GM18498 (cell line): Measurements from ENCODE around the gene NOP16.

Experiments used
- ATAC-seq: cut with Tn5 transposase; IDR thresholded peaks from one replicate; pipeline ENCODE4 v1.9.1; 2021; ENCODE audit warnings: mild to moderate bottlenecking, moderate library complexity; ENCODE audit not compliant: unreplicated experiment

NOP16 gene

GRCh38 chr5:176388003-176388443 is 375 bp downstream of the NOP16 start:
- ATAC-seq = no peak

DNA sequence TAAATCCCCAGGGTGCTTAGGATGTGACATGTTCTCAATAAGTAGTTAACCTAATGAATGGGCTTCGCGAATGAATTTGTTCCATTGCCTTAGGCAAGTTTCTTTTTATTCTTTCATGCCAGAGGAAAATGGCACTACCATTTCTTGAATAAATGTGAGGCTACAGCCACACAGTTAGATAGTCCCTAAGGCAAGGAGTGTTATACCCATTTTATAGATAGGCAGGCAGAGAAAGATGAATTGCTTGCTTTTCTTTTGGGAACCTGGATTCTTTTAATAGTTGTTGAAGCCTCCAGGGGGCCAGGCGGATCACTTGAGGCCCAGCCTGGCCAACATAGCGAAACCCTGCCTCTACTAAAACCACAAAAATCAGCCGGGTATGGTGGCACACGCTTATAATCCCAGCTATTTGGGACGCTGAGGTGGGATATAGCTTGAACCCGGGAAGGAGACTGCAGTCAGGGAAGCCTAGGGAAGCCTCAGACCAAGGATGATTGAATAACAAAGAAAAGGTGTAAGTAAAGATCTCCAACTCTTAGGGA is 943 bp downstream of the NOP16 start:
- ATAC-seq = no peak

DNA sequence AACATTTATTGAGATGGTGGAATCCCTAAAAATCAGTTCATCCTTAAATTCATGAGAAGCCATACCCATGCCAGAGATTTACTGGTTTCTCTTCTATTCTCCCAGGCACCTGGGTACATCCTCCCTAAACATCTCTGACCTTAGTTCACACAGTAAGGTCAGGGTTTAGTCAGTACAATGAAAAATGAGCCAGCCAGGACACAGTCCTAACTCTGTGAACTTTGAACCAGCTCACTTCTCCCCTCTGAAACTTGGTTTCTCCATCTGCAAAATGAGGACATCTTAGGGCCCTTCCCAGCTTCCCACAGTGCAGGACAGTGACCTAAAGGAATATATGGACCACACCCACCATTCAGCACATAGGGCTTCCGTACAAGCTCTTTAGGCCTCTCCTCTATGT is 1.9 kb downstream of the NOP16 start:
- ATAC-seq = no peak

DNA sequence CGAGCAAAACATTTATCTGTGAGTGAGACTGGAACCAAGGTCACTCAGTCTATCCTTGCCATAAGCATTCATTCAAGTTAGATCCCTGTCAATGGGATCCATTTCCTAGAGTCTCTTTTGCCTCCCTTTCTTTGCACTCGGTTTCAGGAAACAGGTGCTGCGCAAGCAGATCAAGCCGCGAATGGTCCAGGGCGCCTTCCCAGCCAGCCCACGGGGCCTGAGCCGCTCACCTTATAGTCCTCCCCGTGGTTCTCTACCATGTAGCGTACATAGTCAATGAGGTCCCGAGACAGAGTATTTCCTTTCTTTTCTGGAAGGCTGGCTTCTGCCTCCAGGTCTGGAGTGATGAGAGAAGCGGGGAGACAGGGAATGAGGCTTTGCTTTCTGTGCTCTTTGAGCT is 3.4 kb downstream of the NOP16 start:
- ATAC-seq = no peak

DNA sequence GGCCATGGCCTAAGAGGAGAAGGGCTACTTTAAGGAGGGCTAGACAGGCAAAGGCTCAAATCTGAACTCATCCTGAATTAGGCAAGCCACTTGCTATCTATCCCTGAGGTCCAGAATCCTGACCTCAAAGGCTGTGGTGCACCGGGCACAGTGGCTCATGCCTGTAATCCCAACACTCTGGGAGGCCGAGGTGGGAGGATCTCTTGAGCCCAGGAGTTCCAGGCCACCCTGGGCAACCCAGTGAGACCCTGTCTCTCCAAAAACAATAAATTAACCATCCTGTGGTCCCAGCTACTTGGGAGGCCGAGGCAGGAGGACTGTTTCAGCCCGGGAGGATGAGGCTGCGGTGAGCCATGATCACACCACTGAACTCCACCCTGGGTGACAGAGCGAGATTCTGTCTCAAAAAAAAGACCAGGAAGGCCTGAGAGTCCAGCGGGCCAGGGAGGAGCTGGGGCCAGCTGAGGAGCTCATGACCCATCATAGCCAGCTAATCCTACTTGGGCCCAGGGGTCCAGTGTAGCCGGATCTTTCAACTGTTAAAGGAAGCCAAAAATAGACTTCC is 4.0 kb downstream of the NOP16 start:
- ATAC-seq = no peak

GRCh38 chr5:176383961-176384360 is 4.4 kb downstream of the NOP16 start:
- ATAC-seq = no peak

DNA sequence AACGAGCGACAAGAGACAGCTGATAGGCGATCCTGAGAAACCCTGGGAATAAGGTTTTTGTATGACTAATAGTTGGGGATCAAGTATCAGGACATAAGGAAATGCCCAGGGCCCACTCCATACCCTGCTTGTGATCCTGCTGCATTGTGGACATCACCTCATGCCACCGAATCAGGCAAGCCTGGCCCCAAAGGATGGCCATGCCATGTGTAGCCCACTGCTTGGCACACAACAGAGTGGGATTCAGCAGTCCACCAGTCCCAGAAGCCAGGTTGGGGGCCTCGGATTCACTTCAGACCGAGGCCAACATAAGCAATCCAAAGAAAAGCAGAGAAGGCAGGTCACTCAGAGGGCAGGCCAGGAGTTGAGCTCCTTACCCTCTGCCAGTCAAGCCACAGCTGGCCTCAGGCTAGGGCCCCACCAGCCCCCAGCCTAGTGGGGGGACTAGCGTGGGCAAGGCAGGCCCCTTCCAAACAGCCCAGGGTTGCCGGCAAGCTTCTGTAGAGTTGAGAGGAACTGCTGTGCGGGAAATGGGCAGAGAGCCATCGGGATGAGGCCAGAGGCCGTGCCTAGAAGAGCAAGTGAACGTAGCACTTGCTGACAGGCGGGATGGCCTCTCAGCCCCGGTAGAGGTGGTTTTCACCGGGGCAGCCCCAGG is 5.0 kb downstream of the NOP16 start:
- no peak for ATAC-seq

GRCh38 chr5:176382721-176383120 is 5.7 kb downstream of the NOP16 start:
- ATAC-seq = no peak

- ATAC-seq = no peak
Observed at GRCh38 chr5:176381979-176382378, 6.4 kb downstream of the NOP16 start.

GRCh38 chr5:176381423-176381822 is 7.0 kb downstream of the NOP16 start:
- ATAC-seq = no peak

- ATAC-seq = peak; percentile 51
Observed at GRCh38 chr5:176379881-176380280, 8.5 kb downstream of the NOP16 start.

DNA sequence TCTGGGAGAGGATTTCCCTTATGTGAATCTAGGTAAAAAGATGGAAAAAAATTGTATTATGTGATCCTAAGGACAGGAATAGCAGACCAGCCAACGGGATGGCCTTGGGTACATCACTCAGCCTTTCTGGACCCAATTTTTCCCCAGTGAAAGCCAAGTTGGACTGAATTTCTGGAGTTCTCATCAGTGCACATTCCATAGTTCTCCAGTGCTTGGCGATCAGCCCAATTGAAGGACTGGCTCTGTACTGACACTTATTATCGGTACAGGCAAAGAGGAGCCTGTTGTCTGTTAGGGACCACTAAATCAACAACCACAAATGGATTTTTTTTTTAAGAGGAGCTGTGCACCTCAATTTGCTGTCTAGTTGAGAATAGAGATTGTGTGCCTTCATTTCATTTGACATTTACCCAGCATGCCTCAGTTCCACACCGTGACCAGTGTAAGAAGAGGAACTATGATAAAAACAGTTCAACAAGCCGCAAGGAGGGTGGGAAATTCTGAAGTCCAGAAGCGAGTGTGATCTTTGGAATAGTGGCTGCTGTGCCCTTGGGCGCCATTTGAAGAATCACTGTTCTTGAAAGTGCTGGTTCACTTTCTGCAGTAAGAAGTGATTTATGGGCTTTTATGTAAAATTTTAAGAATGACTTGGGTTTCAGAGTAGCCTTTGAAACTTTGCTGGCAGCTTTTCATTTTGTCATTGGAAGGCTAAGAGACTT is 15.1 kb downstream of the NOP16 start:
- ATAC-seq = no peak

DNA sequence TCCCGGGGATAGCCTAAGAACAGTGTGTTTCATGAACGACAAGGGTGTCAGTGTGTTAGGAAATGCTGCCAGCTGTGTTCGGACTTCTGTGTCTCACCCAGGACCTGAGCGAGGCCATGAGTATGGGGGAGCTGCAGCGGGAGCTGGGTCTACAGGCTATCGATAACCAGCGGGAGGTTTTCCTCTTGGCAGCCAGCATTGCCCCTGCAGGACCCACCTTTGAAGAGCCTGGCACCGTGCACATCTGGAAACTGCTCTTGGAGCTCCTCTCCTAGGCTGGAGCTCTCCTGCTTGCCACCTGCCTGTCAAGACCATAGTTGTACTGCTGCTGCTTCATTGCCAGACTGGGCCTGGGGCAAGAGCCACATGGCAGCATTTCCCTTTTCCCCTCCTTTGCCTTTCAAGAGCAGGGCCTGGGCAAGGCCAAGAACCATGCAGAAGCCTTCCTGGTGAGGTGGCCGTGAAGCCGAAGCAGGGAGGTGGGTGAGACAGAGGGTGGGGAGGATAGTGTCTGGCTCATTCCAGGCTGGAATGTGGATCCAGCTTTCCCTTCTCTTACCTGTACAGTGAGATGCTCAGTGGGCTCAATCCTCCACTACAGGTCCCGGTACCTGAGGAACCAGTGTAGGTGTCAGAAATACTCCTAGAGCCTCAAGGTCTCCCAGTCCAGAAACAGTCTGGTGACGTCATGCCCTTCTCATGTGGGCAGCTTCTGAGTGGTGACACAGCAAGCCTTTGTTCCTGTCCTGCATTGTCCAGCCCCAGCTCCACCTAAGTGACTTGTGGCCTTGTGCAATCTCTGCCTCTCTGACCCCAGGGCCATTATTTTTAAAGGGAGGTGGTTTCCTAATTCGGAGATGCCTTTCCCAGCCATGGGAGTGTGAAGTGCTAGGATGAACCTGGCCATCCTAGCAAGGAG is 16.5 kb downstream of the NOP16 start:
- no peak for ATAC-seq

DNA sequence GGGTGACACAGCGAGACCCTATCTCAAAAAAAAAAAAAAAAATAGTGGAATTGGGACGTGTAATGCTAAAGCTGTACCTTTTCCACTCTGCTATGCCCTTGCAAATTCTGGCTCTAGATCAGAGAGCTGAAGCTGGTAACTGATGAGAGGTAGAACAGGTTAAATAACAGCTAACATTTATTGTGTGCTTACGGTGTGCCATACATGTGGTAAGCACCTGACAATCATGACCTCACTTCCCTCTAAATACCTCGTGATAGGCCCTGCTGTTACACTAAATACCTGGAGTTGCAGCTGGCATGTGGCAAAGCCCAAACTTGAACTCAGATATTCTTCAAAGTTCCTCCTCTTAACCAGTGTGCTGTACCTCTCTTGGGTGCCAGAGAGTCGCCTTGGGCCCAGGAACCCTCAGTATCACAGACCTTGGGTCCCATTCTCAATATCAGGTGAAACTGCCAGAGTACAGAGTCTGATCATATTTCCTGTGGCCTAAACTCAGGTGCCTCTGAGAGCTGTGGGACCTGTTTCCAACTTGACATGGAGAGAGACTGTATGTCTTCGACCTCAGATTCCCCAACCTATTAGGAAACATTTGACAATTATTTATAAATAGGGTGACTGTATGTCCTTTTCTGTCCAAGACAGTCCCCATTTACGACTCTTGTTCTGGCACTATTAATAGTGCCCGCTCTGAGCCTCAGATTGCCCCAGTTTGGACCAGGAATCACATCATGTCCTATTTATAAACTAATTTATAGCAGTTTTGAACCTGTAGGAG is 18.3 kb downstream of the NOP16 start:
- ATAC-seq = no peak

DNA sequence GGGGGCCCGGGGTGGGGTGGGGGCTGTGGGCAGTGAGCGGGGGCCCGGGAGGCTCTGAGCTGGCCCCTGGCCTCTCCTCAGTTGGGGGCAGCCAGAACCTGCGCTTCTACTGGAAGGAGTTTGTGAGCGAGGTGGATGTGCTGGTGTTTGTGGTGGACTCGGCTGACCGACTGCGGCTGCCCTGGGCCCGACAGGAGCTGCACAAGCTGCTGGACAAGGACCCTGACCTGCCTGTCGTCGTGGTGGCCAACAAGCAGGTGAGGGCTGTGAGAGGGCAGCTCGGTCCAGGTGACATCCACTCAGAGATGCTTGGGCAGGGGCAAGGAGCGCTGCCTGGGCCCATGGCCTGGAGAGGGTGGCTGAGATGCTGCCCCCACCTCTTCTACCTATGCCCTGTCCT is 19.7 kb downstream of the NOP16 start:
- no peak for ATAC-seq

DNA sequence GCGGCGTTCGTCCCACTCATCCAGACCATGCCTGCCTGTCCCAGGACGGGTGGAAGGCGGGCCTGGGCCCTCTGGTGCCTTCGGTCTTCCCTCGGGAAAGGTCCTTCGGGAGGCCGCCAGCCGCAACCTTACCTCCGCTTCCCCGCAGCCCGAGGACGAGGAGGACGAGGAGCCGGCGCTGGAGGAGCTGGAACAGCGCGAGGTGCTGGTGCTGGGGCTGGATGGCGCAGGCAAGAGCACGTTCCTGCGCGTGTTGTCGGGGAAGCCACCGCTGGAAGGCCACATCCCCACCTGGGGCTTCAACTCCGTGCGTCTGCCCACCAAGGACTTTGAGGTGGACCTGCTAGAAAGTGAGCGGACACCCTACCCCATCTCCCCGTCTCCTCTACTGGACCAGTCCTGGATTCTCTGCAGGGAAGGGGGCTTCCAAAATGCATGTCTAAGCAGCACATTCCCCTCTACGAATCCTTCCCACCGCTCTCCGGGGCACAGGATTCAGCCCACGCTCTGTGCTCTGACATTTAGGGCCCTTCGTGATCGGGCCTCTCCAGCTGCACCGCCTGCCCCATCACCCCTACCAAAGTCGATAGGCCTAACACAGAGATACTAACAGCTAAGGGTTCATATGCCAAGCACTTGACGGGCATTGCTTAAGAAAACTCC is 22.0 kb downstream of the NOP16 start:
- ATAC-seq = no peak

DNA sequence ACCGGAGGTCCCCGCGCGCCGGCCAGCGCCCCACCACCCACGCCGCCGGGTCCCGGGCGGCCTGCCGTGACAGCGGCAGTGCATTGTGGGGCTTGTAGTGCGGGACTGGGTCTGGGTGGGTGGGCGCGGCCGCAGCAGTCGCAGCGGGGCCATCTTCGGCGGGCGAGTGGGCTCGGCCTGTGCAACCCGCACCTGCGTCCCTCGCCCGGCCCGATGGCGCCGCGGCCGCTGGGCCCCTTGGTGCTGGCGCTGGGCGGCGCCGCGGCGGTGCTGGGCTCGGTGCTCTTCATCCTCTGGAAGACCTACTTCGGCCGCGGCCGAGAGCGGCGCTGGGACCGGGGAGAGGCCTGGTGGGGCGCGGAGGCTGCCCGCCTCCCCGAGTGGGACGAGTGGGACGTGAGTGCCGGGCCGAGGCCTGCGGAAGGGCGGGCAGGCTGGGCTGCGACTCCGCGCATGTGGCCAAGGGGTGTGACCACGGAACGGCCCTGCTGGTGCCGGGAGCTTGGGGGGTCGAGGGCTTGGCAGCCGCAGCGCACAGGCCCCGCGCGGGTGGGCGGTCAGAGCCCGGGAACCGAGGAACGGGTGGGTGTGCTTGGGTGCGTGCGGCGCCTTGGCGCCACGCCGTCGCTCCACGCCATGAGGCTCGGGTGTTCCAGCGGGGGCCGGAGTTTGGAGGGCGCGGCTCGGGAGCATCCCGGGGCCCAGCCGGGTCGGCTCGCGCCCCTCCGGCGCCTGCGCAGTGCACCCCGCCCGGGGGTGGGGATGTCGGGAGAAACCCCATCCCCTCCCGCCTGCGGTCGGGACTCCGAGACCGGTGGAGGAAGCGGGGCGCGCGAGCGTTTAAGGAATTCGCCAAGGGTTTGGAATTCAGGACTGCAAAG is 22.8 kb downstream of the NOP16 start, which contains the start of gene ARL10:
Gene ARL10 (plus strand): TSS at position 137 of the 881 bp plus-strand sequence. CDS start 77 bp downstream, at position 214.
- peak; percentile 40 for ATAC-seq

DNA sequence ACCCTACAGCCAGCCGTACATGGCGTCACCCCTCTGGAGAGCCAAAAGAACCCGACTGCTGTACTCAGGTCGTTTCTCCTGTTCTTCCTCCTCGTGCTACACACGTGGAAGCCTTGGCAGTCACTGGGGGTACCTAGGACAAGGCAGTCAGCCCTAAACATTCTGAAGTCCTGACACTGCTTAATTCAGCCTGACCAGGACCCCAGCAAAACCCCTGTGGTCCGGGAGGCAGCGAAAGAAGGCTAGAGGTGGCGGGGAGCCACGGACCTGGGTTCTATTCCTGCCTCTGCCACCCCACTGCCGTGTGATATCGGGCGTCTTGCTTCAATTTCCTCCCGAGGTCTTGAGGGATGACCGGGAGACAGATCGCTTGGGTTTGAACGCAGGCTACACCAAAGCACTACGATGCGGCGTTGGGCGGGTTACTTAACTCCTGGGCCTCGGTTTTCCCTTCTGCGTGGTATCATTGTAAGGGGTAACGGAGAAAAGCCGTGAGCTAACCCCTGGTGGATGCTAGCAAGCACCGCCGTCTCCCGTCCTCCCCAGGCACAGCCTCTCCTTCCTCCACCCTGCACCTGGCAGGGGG is 23.5 kb downstream of the NOP16 start:
- no peak for ATAC-seq
